ENCODE measurements around the gene GLIS1. TPM values are rescaled to one million over a fixed set of nuclear protein-coding genes. Genes with fewer than 3 reads are reported as not detected.

The GLIS1 gene
- total RNA-seq, 1 experiment from 2014 or later, result 0.28 TPM

DNA sequence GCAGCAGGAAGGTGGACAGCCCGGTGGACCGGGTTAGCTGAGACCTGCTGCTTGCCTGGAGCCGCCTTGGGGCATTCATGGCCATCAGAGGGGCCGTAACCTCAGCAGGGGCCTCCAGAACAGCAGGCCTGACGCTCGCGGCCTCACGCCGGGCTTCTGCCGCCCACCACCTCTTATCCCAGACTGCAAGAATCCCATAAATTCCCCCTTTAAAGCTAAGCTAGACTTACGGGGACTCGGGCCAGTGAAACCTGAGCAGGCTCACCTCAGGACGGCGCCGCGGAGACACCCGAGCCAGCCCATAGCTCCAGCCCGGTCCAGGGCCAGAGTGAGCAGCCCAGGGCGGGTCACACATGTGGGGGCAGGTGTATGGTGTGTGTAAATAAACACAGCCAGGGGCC lies 132.3 kb downstream of the GLIS1 start:
- Histone ChIP-seq H4K5ac (ENCODE audit: insufficient read length, low read depth, low read length) (no peak overlapping the region), H3K23ac (ENCODE audit: insufficient read length, low read depth, low read length) (no peak overlapping the region), H3K18ac (ENCODE audit: insufficient read length, low read depth, low read length) (no peak overlapping the region), H3K79me2 (ENCODE audit: insufficient read depth, low read length) (no peaks in the 10 kb centered on the region), H3K9ac (ENCODE audit: extremely low read depth, insufficient read length, low read length) (no peak overlapping the region), H2AFZ (ENCODE audit: low read length) (no peak overlapping the region), H3K79me1 (ENCODE audit: insufficient read depth, low read depth, low read length, poor library complexity, severe bottlenecking) (no peaks in the 10 kb centered on the region), H2BK15ac (ENCODE audit: low read depth, low read length) (no peak overlapping the region), H4K8ac (replicated peaks; ENCODE audit: insufficient read length, low read depth, low read length) (no peak overlapping the region), H3K9me3 (ENCODE audit: control insufficient read depth, low read depth, low read length) (peaks cover 8% of the 10 kb centered on the region), H4K20me1 (ENCODE audit: control insufficient read depth, insufficient read depth, insufficient read length) (no peaks in the 10 kb centered on the region), H2BK120ac (ENCODE audit: low read depth, low read length, poor library complexity, severe bottlenecking) (no peak overlapping the region), H3K14ac (ENCODE audit: insufficient read depth, low read length) (no peak overlapping the region), H3K27me3 (ENCODE audit: insufficient read depth, low read length) (no peaks in the 10 kb centered on the region), H3K56ac (ENCODE audit: insufficient read length, low read depth, low read length) (no peak overlapping the region), H2BK20ac (ENCODE audit: low read depth, low read length, poor library complexity, severe bottlenecking) (no peak overlapping the region), H3K23me2 (ENCODE audit: insufficient read length, low read depth, low read length, poor library complexity, severe bottlenecking) (no peaks in the 10 kb centered on the region), H3K27ac (ENCODE audit: insufficient read length, low read depth, low read length) (no peak overlapping the region), H3K4me2 (ENCODE audit: insufficient read depth, insufficient read length, low read length) (no peak overlapping the region), H2BK12ac (ENCODE audit: insufficient read length, low read depth, low read length) (no peak overlapping the region), H2BK5ac (ENCODE audit: insufficient read length, low read length) (no peak overlapping the region), H3T11ph (ENCODE audit: low read length) (no peak overlapping the region), H3K4me1 (ENCODE audit: insufficient read depth, low read length) (no peaks in the 10 kb centered on the region), H2AK5ac (ENCODE audit: insufficient read length, low read length) (no peak overlapping the region), H3K4ac (ENCODE audit: low read depth, low read length) (no peak overlapping the region), H4K91ac (ENCODE audit: insufficient read length, low read depth, low read length) (no peak overlapping the region)
- Mint-ChIP-seq H3K27ac (no peak overlapping the region), H3K36me3 (ENCODE audit: insufficient read depth in 1 of 3, low read depth in 3 of 3) (peaks cover under 1 to 15% (median 7%) of the 10 kb centered on the region in 3 experiments; a peak in 5 of 7 replicates), H3K4me3 (no peak overlapping the region), H3K4me1 (peaks cover 8 to 13% of the 10 kb centered on the region in 2 experiments), H3K27me3 (ENCODE audit: low read depth) (peaks cover 22% of the 10 kb centered on the region), H3K9me3 (peaks cover 15 to 16% of the 10 kb centered on the region in 2 experiments)
- TF ChIP-seq CTCF (conservative IDR thresholded peaks at IDR 0.05), result no peak
- WGBS (ENCODE audit: extremely low coverage, insufficient read length, low lambda C conversion rate), result no CpG with 5 or more reads among the region's 19 CpGs
- DNase-seq, result no peak
